Activated naive CD4-positive, alpha-beta T cell treated with anti-CD3 and anti-CD28 coated beads, Interleukin-2, amount 10 ng/mL, durations not matched to agents 7 days and 5 days (primary cell): ENCODE results near the gene IDH2.
A peak's percentile ranks its signal among the peaks of the same experiment; 100 is the strongest.

Experiments used
- CTCF ChIA-PET: fragments of 350-600 bp; sonication (Branson Sonifier 250); formaldehyde crosslinking; loops from one replicate; lab custom pipeline; 2021; ENCODE audit warnings: antibody characterized with exemption; lab: Charles Lee
- DNase-seq: peaks from one replicate; pipeline ENCODE4 v3.0.0-alpha.2; 2020
- H3K27ac Mint-ChIP-seq: one replicate; pipeline ENCODE4 v1.8.0; 2021; ENCODE audit warnings: mild to moderate bottlenecking, moderate library complexity, mixed read lengths
- H3K27me3 Mint-ChIP-seq: one replicate; pipeline ENCODE4 v1.8.0; 2021; ENCODE audit warnings: mild to moderate bottlenecking, mixed read lengths
- H3K36me3 Mint-ChIP-seq: one replicate; pipeline ENCODE4 v1.8.0; 2021; ENCODE audit warnings: mixed read lengths
- H3K4me1 Mint-ChIP-seq: one replicate; pipeline ENCODE4 v1.8.0; 2021; ENCODE audit warnings: mixed read lengths
- H3K4me3 Mint-ChIP-seq: one replicate; pipeline ENCODE4 v1.8.0; 2021; ENCODE audit warnings: mild to moderate bottlenecking, moderate library complexity, mixed read lengths
- H3K9me3 Mint-ChIP-seq: one replicate; pipeline ENCODE4 v1.8.0; 2021; ENCODE audit warnings: mixed read lengths

IDH2 gene

DNA sequence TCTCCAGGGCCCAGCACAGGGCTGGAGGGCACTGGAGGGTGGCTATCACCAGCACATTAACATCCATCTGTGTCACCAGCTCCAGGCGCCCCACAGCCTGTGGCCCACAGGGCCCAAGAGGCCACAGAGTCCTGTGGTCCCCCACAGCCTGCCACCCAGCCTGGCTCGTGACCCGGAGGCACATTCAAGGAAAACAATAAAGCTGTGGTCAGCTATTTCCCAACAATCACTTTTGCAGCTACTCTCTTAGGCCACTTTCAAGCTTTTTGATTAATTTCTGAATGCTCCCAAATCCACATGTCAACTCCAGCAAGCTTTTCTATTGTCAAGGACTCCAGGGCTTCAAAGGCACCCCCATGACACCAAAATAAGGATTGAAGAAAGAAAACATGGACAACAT is 16.7 kb downstream of the IDH2 start:
- peaks cover 62% of the 10 kb centered on the region for H3K36me3 Mint-ChIP-seq
- H3K9me3 Mint-ChIP-seq, result no peaks in the 10 kb centered on the region
- peaks cover 11% of the 10 kb centered on the region for H3K4me1 Mint-ChIP-seq
- H3K27ac Mint-ChIP-seq, result no peak overlapping the region
- H3K4me3 Mint-ChIP-seq, result no peak overlapping the region
- no peaks in the 10 kb centered on the region for H3K27me3 Mint-ChIP-seq
- DNase-seq, result no peak
- CTCF ChIA-PET, result interaction anchor here (1.3 to 3.2 kb wide), 7 partner anchors 9 to 213 kb away, joined by 4 to 18 read pairs (median 6); no protein-coding TSS in a partner anchor

DNA sequence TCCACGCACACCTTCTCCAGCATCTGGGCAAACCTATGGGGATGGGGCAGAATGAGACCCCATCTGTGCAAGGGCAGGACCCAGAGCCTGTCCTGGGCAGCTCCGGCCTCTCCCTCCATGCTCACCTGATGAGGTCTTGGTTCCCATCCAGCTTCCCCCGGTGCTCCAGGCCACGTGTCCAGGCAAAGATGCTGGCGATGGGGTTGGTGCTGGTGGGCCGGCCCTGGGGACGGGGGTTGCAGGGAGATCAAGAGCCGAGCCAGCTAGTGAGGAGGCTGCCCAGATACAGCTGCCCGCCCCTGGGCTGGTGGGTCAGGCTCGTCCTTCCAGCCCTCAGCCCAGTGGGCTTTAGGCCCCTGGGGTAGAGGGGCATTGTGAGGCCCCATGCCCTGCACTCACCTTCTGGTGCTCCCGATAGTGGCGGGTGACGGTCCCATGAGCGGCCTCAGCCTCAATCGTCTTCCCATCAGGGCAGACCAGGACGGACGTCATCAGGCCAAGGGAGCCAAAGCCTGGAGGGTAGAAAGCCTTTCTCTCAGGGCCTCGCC is 17.3 kb downstream of the IDH2 start:
- Mint-ChIP-seq H3K27ac (no peak overlapping the region), H3K27me3 (no peaks in the 10 kb centered on the region)
- CTCF ChIA-PET, result interaction anchor here (1.5 to 3.2 kb wide), 6 partner anchors 9 to 324 kb away, joined by 4 to 18 read pairs (median 8); no protein-coding TSS in a partner anchor

DNA sequence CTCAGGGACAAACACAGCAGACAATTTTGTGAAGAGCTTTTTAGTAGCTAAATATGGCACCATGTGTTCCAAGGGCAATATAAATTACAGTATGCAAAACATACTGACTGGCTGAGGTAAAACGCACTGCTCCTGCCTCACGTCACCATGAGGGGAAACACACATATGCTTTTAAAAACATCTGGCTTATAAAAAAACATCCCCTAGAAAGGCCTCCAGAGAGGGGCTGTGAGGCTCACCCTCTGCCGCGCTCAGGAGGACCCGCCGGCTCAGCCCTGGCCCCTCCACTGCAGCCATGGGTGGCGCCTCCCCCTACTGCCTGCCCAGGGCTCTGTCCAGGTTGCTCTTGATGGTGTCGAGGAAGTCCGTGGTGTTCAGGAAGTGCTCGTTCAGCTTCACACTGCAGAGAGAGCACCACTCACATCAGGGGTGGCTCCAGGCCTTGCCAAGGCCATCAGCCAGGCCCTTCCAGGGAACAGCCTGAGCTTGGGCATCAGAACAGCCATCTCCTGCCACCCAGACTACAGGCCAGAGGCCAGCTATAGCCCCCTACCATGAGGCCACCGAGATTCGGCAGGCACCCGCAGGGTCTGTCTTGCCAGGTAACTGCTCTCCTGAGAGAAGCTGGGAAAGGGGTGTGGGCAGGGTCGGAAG is 18.2 kb downstream of the IDH2 start:
- no peak overlapping the region for H3K4me3 Mint-ChIP-seq

More for the DNA sequence above, 17.3 kb downstream of the IDH2 start:
- H3K9me3 Mint-ChIP-seq, result no peaks in the 10 kb centered on the region
- H3K4me1 Mint-ChIP-seq, result peaks cover 11% of the 10 kb centered on the region
- no peak overlapping the region for H3K4me3 Mint-ChIP-seq
- H3K36me3 Mint-ChIP-seq, result peaks cover 60% of the 10 kb centered on the region
- DNase-seq, result no peak

DNA sequence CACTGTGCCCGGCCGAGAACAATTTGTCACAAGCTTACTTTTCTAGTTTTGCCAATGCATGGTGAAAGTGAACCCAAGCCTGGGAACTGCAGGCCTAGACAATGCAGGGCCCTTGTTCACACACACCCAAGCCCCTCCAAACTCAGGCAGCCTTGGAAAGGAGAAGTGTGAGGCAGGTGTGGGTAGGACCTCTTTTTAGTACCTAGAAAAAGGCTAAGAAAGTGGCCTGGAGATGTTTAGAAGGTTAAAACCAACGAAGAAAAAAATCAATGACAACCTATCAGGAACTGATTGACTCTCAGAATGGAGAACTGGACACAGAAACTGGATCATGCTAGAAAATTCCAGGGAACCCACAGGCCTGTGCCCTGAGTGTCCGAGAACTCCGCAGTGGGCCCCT is 18.8 kb downstream of the IDH2 start:
- no peaks in the 10 kb centered on the region for H3K27me3 Mint-ChIP-seq
- H3K9me3 Mint-ChIP-seq, result no peaks in the 10 kb centered on the region

More for the DNA sequence above, 18.2 kb downstream of the IDH2 start:
- H3K27me3 Mint-ChIP-seq, result no peaks in the 10 kb centered on the region
- H3K36me3 Mint-ChIP-seq, result peaks cover 52% of the 10 kb centered on the region
- DNase-seq, result no peak
- no peak overlapping the region for H3K27ac Mint-ChIP-seq
- CTCF ChIA-PET, result interaction anchor here (1.5 to 2.0 kb wide), 2 partner anchors 186 to 323 kb away, joined by 3 to 6 read pairs; no protein-coding TSS in a partner anchor
- H3K4me1 Mint-ChIP-seq, result peaks cover 8% of the 10 kb centered on the region
- no peaks in the 10 kb centered on the region for H3K9me3 Mint-ChIP-seq

GRCh38 chr15:90082140-90082715 is 20.0 kb downstream of the IDH2 start:
- no peak for DNase-seq
- Mint-ChIP-seq H3K27me3 (no peaks in the 10 kb centered on the region), H3K27ac (no peak overlapping the region), H3K9me3 (no peaks in the 10 kb centered on the region), H3K4me3 (no peak overlapping the region), H3K4me1 (peaks cover 6% of the 10 kb centered on the region), H3K36me3 (peaks cover 47% of the 10 kb centered on the region)
- CTCF ChIA-PET, result interaction anchor here (0.5 kb wide), 1 partner anchor 12 kb away, joined by 4 read pairs; no protein-coding TSS in a partner anchor

More for the DNA sequence above, 18.8 kb downstream of the IDH2 start:
- H3K27ac Mint-ChIP-seq, result no peak overlapping the region
- H3K4me1 Mint-ChIP-seq, result peaks cover 8% of the 10 kb centered on the region
- CTCF ChIA-PET, result interaction anchor here (0.6 to 2.0 kb wide), 3 partner anchors 185 to 322 kb away, joined by 3 to 6 read pairs (median 3); no protein-coding TSS in a partner anchor
- no peak for DNase-seq
- H3K4me3 Mint-ChIP-seq, result no peak overlapping the region
- peaks cover 52% of the 10 kb centered on the region for H3K36me3 Mint-ChIP-seq

GRCh38 chr15:90080818-90081393 is 21.4 kb downstream of the IDH2 start:
- H3K36me3 Mint-ChIP-seq, result peaks cover 44% of the 10 kb centered on the region

GRCh38 chr15:90080458-90080755 is 21.9 kb downstream of the IDH2 start:
- Mint-ChIP-seq H3K4me3 (no peak overlapping the region), H3K4me1 (peaks cover 2% of the 10 kb centered on the region), H3K9me3 (no peaks in the 10 kb centered on the region), H3K27ac (no peak overlapping the region), H3K27me3 (no peaks in the 10 kb centered on the region), H3K36me3 (peaks cover 41% of the 10 kb centered on the region)
- CTCF ChIA-PET, result interaction anchor here (1.0 to 1.2 kb wide), 2 partner anchors 12 to 182 kb away, joined by 3 read pairs; no protein-coding TSS in a partner anchor
- DNase-seq, result no peak

More at GRCh38 chr15:90080818-90081393, 21.4 kb downstream of the IDH2 start:
- Mint-ChIP-seq H3K4me1 (peaks cover 2% of the 10 kb centered on the region), H3K27me3 (no peaks in the 10 kb centered on the region), H3K4me3 (no peak overlapping the region), H3K27ac (no peak overlapping the region), H3K9me3 (no peaks in the 10 kb centered on the region)
- CTCF ChIA-PET, result interaction anchor here (1.2 kb wide), 1 partner anchor 183 kb away, joined by 3 read pairs; no protein-coding TSS in a partner anchor
- DNase-seq, result no peak

DNA sequence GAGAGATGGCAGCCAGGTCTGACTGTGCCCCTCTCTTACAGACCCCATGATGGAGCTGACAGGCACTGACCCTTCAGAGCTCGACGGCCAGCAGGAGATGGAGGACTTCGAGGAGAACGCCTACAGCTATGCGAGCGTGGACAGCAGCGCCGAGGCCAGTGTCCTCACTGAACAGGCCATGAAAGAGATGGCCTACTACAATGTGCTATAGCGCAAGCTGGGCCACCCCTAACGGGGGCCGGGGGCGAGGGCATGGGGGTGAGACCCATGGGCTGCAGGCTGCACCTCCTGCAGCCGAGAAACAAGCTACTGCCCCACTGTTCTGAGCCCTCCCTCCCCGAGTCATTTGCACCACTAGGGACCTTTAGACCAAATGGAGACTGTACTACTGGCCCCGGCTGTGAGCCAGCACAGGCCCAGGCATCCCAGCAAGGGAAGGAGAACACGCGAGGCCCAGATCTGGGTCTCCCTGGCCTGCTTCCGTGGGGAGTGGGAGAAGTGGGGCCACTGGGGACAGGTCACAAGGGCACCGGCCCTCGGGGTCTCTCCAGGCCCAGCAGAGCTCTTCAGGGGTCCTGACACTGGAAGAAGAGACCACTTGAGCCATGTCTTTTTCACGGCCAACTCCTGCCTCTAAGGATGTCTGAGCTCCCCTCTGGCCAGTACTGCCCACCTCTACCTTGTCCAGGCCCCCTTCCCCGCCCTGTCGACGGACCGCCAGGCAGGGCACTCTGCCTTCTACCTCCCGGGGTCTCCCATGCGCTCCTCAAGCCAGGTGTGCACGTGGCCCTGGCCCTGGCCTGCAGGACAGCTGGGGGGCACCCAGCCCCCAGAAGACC is 22.4 kb downstream of the IDH2 start:
- H3K27me3 Mint-ChIP-seq, result no peaks in the 10 kb centered on the region
- no peak for DNase-seq
- H3K4me1 Mint-ChIP-seq, result peaks cover 2% of the 10 kb centered on the region
- CTCF ChIA-PET, result interaction anchor here (1.0 to 1.2 kb wide), 3 partner anchors 12 to 182 kb away, joined by 3 read pairs; no protein-coding TSS in a partner anchor
- peaks cover 40% of the 10 kb centered on the region for H3K36me3 Mint-ChIP-seq
- no peaks in the 10 kb centered on the region for H3K9me3 Mint-ChIP-seq
- no peak overlapping the region for H3K27ac Mint-ChIP-seq
- H3K4me3 Mint-ChIP-seq, result no peak overlapping the region

DNA sequence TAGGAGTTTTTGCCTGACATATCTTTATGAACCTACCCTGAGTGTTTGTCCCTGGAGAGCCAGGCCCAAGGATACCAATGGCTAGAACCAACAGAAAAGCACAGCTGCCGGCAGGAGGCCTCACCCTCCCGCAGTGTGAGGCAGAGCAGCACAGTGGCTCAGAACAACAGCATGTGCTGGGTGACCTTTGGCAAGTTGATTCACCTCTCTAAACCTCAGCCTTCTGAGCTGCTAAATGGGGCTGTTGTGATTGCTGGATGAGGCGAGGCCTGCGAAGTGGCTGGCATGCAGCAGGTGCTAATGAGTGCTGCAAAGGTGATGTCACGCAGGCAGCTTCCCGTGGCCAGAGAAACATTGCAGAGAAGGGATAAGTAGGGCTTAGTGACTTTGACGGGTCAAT is 23.3 kb downstream of the IDH2 start:
- Mint-ChIP-seq H3K36me3 (peaks cover 34% of the 10 kb centered on the region), H3K4me1 (peaks cover 2% of the 10 kb centered on the region), H3K4me3 (no peak overlapping the region), H3K9me3 (no peaks in the 10 kb centered on the region), H3K27ac (no peak overlapping the region), H3K27me3 (no peaks in the 10 kb centered on the region)
- no peak for DNase-seq
- CTCF ChIA-PET, result interaction anchor here (1.2 kb wide), 1 partner anchor 181 kb away, joined by 3 read pairs; no protein-coding TSS in a partner anchor

GRCh38 chr15:90076716-90077115 is 25.6 kb downstream of the IDH2 start:
- Mint-ChIP-seq H3K27me3 (no peaks in the 10 kb centered on the region), H3K4me1 (peaks cover 2% of the 10 kb centered on the region), H3K27ac (no peak overlapping the region), H3K9me3 (no peaks in the 10 kb centered on the region), H3K4me3 (no peak overlapping the region), H3K36me3 (peaks cover 23% of the 10 kb centered on the region)
- no peak for DNase-seq
- CTCF ChIA-PET, result interaction anchor here (1.6 to 4.2 kb wide), 2 partner anchors 10 to 177 kb away, joined by 7 to 18 read pairs; no protein-coding TSS in a partner anchor

DNA sequence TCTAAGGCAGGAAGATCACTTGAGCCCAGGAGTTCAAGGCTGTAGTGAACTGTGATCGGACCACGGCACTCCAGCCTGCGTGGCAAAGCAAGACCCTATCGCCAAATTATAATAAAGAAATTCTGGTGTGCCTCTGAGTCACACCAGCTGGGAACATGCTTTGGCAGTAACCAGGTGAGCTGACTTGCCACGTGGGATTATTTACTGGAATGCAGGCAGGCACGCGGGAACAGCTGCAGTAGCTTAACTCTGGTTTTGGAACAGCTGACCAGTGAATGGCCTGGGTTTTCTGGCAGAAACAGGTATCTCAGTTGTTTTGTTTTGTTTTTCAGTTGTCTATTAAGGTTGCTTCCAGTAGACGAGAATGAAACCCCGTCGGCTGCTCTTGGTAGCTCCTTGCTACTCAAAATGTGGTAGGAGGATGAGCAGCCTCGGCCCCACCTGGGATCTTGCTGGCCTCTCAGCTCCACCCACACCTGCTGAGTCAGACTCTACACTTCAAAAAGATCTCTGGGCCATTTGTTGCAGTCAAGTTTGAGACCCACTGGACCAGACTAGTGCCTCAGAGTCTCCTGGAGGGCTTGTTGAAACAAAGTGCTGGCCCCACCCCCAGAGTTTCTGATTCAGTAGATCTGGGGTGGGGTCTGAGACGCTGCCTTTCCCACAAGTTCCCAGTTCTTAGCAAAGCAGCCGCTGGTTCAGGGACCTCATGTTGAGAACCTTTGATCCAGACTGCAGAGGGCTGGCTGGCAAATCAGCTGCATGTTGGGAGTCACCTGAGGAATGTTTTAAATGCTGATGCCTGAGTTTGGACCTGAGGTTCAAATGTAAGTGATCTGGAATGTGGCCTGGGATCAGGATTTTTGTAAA is 26.6 kb downstream of the IDH2 start:
- no peak overlapping the region for H3K4me3 Mint-ChIP-seq
- H3K36me3 Mint-ChIP-seq, result peaks cover 23% of the 10 kb centered on the region
- no peak for DNase-seq

GRCh38 chr15:90074916-90075315 is 27.4 kb downstream of the IDH2 start:
- no peak overlapping the region for H3K4me3 Mint-ChIP-seq
- CTCF ChIA-PET, result interaction anchor here (1.0 to 4.2 kb wide), 5 partner anchors 11 to 335 kb away, joined by 3 to 18 read pairs (median 3); no protein-coding TSS in a partner anchor
- no peaks in the 10 kb centered on the region for H3K27me3 Mint-ChIP-seq
- peaks cover 23% of the 10 kb centered on the region for H3K36me3 Mint-ChIP-seq
- peaks cover 5% of the 10 kb centered on the region for H3K4me1 Mint-ChIP-seq
- no peak for DNase-seq
- H3K27ac Mint-ChIP-seq, result peak overlapping the region; percentile 39
- no peaks in the 10 kb centered on the region for H3K9me3 Mint-ChIP-seq

More for the DNA sequence above, 26.6 kb downstream of the IDH2 start:
- Mint-ChIP-seq H3K9me3 (no peaks in the 10 kb centered on the region), H3K27me3 (no peaks in the 10 kb centered on the region), H3K4me1 (peaks cover 5% of the 10 kb centered on the region), H3K27ac (peak overlapping the region; percentile 33)
- CTCF ChIA-PET, result interaction anchor here (1.0 to 4.2 kb wide), 6 partner anchors 11 to 335 kb away, joined by 3 to 18 read pairs (median 4); no protein-coding TSS in a partner anchor
